Fibroblast of mammary gland (primary cell): ENCODE measurements around the gene MAP3K14.

ENCODE experiments used
- DNase-seq: peaks from one replicate; pipeline ENCODE4 v3.0.0-alpha.2; 2010; ENCODE audit warnings: low read depth
- H3K4me3 ChIP-seq: 2 replicates; pipeline ENCODE4 v1.5.1; 2011; ENCODE audit warnings: low read depth, mild to moderate bottlenecking, low read length, moderate library complexity; ENCODE audit not compliant: control insufficient read depth
- TF ChIP-seq, protein P1 (sequence below): conservative IDR thresholded peaks from 2 replicates; pipeline ENCODE4 v1.5.1; 2011; ENCODE audit warnings: low read depth, low read length, inconsistent platforms; ENCODE audit not compliant: control insufficient read depth, insufficient read depth

The MAP3K14 gene

DNA sequence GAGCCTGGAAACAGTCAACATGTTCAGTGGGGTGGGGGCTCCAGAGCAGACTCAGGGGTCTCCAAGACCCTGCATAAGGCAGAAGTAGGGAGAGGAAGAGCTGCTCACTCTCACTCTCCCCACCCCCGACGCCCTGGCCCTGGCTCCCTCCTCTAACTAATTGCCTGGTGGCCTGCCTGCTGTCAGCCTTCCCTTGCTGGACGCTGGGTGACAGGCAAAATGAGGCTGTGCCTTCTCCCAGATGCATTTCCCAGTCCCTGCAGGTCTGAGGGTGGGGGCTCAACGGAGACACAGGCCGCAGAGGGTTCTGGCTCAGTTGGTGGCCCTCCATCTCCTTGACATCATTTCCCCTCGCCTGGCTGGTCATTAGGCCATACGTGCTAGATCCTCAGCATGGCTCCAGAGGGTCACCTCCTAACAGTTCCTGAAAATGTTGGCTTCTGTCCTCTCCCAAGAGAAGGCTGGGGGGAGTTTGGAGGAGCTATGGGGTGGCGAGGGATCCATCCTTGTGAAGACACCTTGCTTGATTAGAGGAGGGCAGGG lies 93.8 kb downstream of the MAP3K14 start:
- DNase-seq = no peak
- no peak overlapping the region for H3K4me3 ChIP-seq

DNA sequence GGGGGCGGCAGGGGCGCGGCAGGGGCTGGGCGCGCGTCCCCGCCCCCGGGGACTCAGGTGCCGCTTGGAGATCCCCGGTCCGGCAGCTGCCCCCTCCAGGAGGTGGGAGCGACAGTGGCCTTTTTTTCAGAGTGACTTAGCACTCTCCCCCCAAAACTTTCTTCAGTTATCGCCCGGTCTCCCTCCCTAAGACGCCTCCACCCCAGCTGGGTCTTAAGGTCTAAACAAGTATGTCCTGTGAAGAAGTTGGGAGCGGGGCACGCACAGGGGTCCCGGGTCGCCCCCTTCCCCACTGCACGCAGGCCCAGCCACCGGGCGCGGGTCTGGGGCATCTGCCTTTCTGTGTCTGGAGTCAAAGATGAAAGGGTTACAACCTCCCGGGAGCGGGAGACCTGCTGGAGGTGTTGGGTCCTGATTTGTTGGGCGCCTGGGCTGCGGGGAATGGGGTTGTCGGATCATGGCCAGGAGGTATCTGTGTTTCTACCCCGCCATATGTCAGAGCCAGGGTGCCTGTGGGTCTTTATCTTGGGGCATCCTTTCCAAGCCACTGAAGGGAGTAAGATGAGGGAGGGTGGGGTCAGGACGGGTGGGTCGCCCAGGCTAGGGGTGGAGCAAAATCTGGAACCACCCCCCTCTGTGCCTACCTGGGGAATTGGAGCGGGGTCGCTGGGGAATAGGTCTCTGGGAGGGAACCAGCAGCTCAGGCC lies 94.4 kb downstream of the MAP3K14 start:
- peak overlapping the region; percentile 27 for H3K4me3 ChIP-seq
- TF ChIP-seq, protein P1, sequence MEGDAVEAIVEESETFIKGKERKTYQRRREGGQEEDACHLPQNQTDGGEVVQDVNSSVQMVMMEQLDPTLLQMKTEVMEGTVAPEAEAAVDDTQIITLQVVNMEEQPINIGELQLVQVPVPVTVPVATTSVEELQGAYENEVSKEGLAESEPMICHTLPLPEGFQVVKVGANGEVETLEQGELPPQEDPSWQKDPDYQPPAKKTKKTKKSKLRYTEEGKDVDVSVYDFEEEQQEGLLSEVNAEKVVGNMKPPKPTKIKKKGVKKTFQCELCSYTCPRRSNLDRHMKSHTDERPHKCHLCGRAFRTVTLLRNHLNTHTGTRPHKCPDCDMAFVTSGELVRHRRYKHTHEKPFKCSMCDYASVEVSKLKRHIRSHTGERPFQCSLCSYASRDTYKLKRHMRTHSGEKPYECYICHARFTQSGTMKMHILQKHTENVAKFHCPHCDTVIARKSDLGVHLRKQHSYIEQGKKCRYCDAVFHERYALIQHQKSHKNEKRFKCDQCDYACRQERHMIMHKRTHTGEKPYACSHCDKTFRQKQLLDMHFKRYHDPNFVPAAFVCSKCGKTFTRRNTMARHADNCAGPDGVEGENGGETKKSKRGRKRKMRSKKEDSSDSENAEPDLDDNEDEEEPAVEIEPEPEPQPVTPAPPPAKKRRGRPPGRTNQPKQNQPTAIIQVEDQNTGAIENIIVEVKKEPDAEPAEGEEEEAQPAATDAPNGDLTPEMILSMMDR = no peak
- DNase-seq = no peak

More for the DNA sequence above, 93.8 kb downstream of the MAP3K14 start:
- TF ChIP-seq, protein P1 = no peak

DNA sequence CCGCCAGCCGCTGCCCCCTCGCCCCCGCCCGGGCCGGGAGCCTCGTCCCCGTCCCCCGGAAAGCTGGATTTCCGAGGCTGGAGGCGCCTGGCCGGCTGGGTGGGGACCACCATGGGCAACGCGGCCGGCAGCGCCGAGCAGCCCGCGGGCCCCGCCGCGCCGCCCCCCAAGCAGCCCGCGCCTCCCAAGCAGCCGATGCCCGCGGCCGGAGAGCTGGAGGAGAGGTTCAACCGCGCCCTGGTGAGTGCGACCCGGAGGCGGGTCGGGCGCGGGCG lies 94.9 kb downstream of the MAP3K14 start:
- DNase-seq = no peak
- no peak overlapping the region for H3K4me3 ChIP-seq
- TF ChIP-seq, protein P1 = no peak

DNA sequence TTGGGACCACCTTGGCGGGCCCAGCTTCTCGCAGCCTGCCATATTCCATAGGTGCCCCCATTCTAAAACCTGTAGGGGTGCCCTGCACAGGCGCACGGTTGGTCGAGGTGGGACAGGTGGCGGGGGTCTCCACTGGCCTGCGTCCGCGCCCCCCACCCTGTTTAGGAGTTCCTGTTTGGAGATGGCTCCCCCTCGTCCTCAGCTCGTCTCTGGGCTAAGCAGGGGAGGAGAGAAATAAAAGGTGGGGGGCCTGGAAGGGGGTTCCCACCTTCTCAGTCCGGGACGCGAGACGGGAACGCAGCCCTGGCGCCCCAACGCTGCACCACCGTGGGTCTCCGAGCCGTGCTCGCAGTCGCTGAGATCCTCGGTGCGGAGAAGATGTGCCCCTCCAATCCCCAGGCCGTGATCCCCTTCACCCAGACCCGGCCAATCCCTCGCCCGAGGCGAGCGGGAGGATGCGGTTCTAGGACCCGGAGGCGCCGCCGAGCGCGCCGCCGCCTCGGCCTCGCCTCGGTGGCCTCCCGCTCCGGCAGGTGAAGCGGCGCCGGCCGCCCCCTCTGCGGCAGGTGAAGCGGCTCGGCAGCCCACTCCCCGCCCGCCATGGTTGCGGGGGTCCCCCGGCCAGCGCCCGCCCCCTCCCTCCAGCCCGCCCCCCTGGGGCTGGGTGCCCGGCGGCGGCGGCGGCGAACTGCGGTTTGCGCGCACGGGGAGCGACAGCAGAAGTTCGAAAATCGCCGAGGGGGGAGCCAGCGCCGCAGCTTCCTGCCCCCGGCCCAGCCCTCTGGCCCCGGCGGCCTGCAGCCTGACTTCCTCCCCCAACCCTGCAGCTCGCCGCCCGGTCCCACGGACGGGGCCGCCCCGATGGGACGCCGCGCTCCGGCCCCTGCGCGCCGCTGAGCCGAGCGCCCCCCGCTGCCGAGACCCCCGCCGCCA lies 95.5 kb downstream of the MAP3K14 start, which contains the start of gene FMNL1:
TSS of gene FMNL1 (plus strand) at position 805 of the 933 bp plus-strand sequence. CDS start 240 bp downstream, outside the sequence.
- TF ChIP-seq, protein P1 = no peak
- no peak for DNase-seq
- H3K4me3 ChIP-seq = peak within 1 kb of the TSS; percentile 27

DNA sequence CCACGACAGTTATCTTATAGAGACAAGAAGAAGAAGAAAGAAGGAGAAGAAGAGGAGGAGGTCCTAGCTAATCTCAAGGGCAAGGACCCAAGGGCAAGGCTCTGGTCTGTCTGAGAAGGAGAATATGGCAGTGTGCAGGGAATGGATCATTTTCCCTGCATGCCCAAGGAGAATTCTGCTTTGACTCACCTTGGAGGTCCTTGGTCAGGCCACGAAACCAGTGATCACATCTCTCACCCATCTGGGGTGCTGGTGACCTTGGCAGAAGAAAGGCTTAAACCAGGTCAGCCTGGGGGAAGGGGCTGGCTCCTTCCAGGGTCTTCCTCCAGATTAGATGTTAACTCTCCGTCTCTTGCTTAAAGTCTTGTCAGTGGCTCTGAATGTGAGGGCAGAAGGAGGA lies 96.7 kb downstream of the MAP3K14 start:
- TF ChIP-seq, protein P1 = no peak
- H3K4me3 ChIP-seq = no peak overlapping the region
- DNase-seq = no peak

DNA sequence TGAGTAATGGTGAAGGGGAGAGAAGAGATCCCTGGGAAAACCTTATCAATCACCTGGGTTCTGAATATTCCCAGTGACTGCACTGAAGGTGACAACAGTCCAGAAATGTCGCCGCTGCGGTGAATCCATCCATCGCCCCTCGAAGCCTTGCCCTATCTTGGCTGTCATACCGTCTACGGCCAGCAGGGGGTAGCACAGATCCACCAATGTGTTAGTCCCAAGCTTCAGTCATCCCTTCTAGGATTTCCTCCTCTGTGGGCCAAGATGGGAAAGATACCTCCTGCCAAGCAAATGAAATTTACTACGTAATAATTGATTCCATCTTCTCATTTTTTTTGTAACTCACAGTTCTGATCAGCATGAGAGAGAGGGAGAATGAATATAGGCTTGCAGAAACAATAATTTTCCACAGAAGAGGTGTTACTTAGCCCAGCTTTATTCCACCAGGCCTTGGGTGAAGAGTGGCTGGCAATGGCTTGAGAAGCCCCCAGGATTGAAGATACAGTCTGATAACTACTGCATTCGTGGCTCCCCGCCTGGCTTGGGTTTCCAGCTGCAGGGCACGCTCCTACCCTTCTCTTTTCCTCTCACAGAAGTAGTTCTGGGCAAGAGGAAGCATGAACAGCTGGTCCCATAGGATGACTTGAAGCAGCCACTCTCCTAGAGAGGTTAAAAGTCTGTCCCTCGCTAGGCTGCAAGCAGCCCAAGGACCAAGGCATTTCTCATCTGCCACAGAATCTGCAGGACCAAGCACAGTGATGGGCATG lies 97.7 kb downstream of the MAP3K14 start:
- TF ChIP-seq, protein P1 = peak; percentile 92
- DNase-seq = peak; percentile 89
- no peak overlapping the region for H3K4me3 ChIP-seq
